ENCODE data around the gene OPCML.

The OPCML gene

GRCh38 chr11:132438418-132438817 is 1093.9 kb downstream of the OPCML start:
- no peak overlapping the region for H3K4me3 ChIP-seq (ENCODE audit: low read depth in 1 of 2, low read length in 1 of 2)
- H3K27ac ChIP-seq, result no peak overlapping the region
- no peak for TF ChIP-seq CTCF (IDR thresholded peaks at IDR 0.05)
- H3K27me3 ChIP-seq, result no peaks in the 10 kb centered on the region
- no peaks in the 10 kb centered on the region for H3K4me1 ChIP-seq (ENCODE audit: control insufficient read depth in 1 of 2, insufficient read depth in 1 of 2, low read depth in 1 of 2, low read length in 1 of 2)
- no peaks in the 10 kb centered on the region for H3K9me3 ChIP-seq
- H3K36me3 ChIP-seq, result no peaks in the 10 kb centered on the region

- Histone ChIP-seq H3K9me3 (no peaks in the 10 kb centered on the region), H3K27ac (no peak overlapping the region), H3K27me3 (no peaks in the 10 kb centered on the region), H3K4me3 (ENCODE audit: low read depth in 1 of 2, low read length in 1 of 2) (no peak overlapping the region), H3K4me1 (ENCODE audit: control insufficient read depth in 1 of 2, insufficient read depth in 1 of 2, low read depth in 1 of 2, low read length in 1 of 2) (no peaks in the 10 kb centered on the region), H3K36me3 (no peaks in the 10 kb centered on the region)
- TF ChIP-seq CTCF (IDR thresholded peaks at IDR 0.05), result no peak
Observed at GRCh38 chr11:132430429-132431062, 1101.8 kb downstream of the OPCML start.

- Histone ChIP-seq H3K27ac (no peak overlapping the region), H3K4me3 (ENCODE audit: low read depth in 1 of 2, low read length in 1 of 2) (no peak overlapping the region), H3K9me3 (no peaks in the 10 kb centered on the region), H3K27me3 (no peaks in the 10 kb centered on the region), H3K4me1 (ENCODE audit: control insufficient read depth in 1 of 2, insufficient read depth in 1 of 2, low read depth in 1 of 2, low read length in 1 of 2) (no peaks in the 10 kb centered on the region), H3K36me3 (no peaks in the 10 kb centered on the region)
- TF ChIP-seq CTCF (IDR thresholded peaks at IDR 0.05), result no peak
Observed at GRCh38 chr11:132429685-132430084, 1102.6 kb downstream of the OPCML start.

GRCh38 chr11:132427611-132428010 is 1104.7 kb downstream of the OPCML start:
- no peaks in the 10 kb centered on the region for H3K36me3 ChIP-seq
- H3K27ac ChIP-seq, result no peak overlapping the region
- H3K9me3 ChIP-seq, result no peaks in the 10 kb centered on the region
- no peak overlapping the region for H3K4me3 ChIP-seq (ENCODE audit: low read depth in 1 of 2, low read length in 1 of 2)
- no peaks in the 10 kb centered on the region for H3K4me1 ChIP-seq (ENCODE audit: control insufficient read depth in 1 of 2, insufficient read depth in 1 of 2, low read depth in 1 of 2, low read length in 1 of 2)
- no peaks in the 10 kb centered on the region for H3K27me3 ChIP-seq
- no peak for TF ChIP-seq CTCF (IDR thresholded peaks at IDR 0.05)

GRCh38 chr11:132424433-132424832 is 1107.9 kb downstream of the OPCML start:
- H3K9me3 ChIP-seq, result no peaks in the 10 kb centered on the region

More at GRCh38 chr11:132424433-132424832, 1107.9 kb downstream of the OPCML start:
- no peak overlapping the region for H3K27ac ChIP-seq
- TF ChIP-seq CTCF (IDR thresholded peaks at IDR 0.05), result no peak
- H3K36me3 ChIP-seq, result no peaks in the 10 kb centered on the region
- H3K4me3 ChIP-seq (ENCODE audit: low read depth in 1 of 2, low read length in 1 of 2), result no peak overlapping the region
- H3K27me3 ChIP-seq, result no peaks in the 10 kb centered on the region
- H3K4me1 ChIP-seq (ENCODE audit: control insufficient read depth in 1 of 2, insufficient read depth in 1 of 2, low read depth in 1 of 2, low read length in 1 of 2), result no peaks in the 10 kb centered on the region
